ENCODE results near the gene THBS2. TPM values are rescaled to one million over a fixed set of nuclear protein-coding genes. Genes with fewer than 3 reads are reported as not detected.
"Not testable (repeated sequence)": the region's sequence is repeated elsewhere in the genome, so short reads cannot be mapped to it uniquely, and the experiment has no call there.

The THBS2 gene
- total RNA-seq, 1 experiment from 2014 or later = not detected

GRCh38 chr6:169200893-169201514 is 52.6 kb downstream of the THBS2 start:
- POLR2A ChIA-PET = no interaction called here
- no TSS peak for BruUV-seq (replicated peaks)

GRCh38 chr6:169199625-169200335 is 53.9 kb downstream of the THBS2 start:
- no peak for TF ChIP-seq CTCF (IDR thresholded peaks at IDR 0.05; ENCODE audit: unreplicated experiment)
- Mint-ChIP-seq H3K4me1 (ENCODE audit: insufficient read depth, unreplicated experiment) (peaks cover 1% of the 10 kb centered on the region), H3K27me3 (ENCODE audit: insufficient read depth, unreplicated experiment) (no peaks in the 10 kb centered on the region), H3K36me3 (ENCODE audit: insufficient read depth, unreplicated experiment) (no peaks in the 10 kb centered on the region), H3K27ac (ENCODE audit: low read depth, unreplicated experiment) (no peak overlapping the region), H3K4me3 (ENCODE audit: unreplicated experiment) (no peak overlapping the region), H3K9me3 (ENCODE audit: unreplicated experiment) (no peaks in the 10 kb centered on the region)
- intact Hi-C loops (cut with micrococcal nuclease) = no loop called here
- POLR2A ChIA-PET = no interaction called here
- BruUV-seq (replicated peaks) = no TSS peak
- no peak for DNase-seq (ENCODE audit: unreplicated experiment)
- CTCF ChIA-PET = no interaction called here

More at GRCh38 chr6:169200893-169201514, 52.6 kb downstream of the THBS2 start:
- TF ChIP-seq CTCF (IDR thresholded peaks at IDR 0.05; ENCODE audit: unreplicated experiment) = no peak
- Mint-ChIP-seq H3K27me3 (ENCODE audit: insufficient read depth, unreplicated experiment) (no peaks in the 10 kb centered on the region), H3K36me3 (ENCODE audit: insufficient read depth, unreplicated experiment) (no peaks in the 10 kb centered on the region), H3K9me3 (ENCODE audit: unreplicated experiment) (no peaks in the 10 kb centered on the region), H3K27ac (ENCODE audit: low read depth, unreplicated experiment) (no peak overlapping the region), H3K4me3 (ENCODE audit: unreplicated experiment) (no peak overlapping the region), H3K4me1 (ENCODE audit: insufficient read depth, unreplicated experiment) (no peaks in the 10 kb centered on the region)
- CTCF ChIA-PET = interaction anchor here (0.6 kb wide), 1 partner anchor 67 kb away, joined by 4 read pairs; no protein-coding TSS in a partner anchor
- DNase-seq (ENCODE audit: unreplicated experiment) = no peak
- intact Hi-C loops (cut with micrococcal nuclease) = no loop called here

GRCh38 chr6:169198885-169199284 is 54.8 kb downstream of the THBS2 start:
- BruUV-seq (replicated peaks) = no TSS peak
- Mint-ChIP-seq H3K27me3 (ENCODE audit: insufficient read depth, unreplicated experiment) (no peaks in the 10 kb centered on the region), H3K36me3 (ENCODE audit: insufficient read depth, unreplicated experiment) (no peaks in the 10 kb centered on the region), H3K4me3 (ENCODE audit: unreplicated experiment) (no peak overlapping the region), H3K9me3 (ENCODE audit: unreplicated experiment) (no peaks in the 10 kb centered on the region), H3K4me1 (ENCODE audit: insufficient read depth, unreplicated experiment) (peaks cover 6% of the 10 kb centered on the region), H3K27ac (ENCODE audit: low read depth, unreplicated experiment) (no peak overlapping the region)
- DNase-seq (ENCODE audit: unreplicated experiment) = no peak
- no peak for TF ChIP-seq CTCF (IDR thresholded peaks at IDR 0.05; ENCODE audit: unreplicated experiment)
- intact Hi-C loops (cut with micrococcal nuclease) = no loop called here
- POLR2A ChIA-PET = no interaction called here
- CTCF ChIA-PET = no interaction called here

GRCh38 chr6:169197929-169198328 is 55.7 kb downstream of the THBS2 start:
- H3K9me3 Mint-ChIP-seq (ENCODE audit: unreplicated experiment); BruUV-seq (replicated peaks); CTCF ChIA-PET; H3K4me1 Mint-ChIP-seq (ENCODE audit: insufficient read depth, unreplicated experiment); H3K27ac Mint-ChIP-seq (ENCODE audit: low read depth, unreplicated experiment); DNase-seq (ENCODE audit: unreplicated experiment); H3K27me3 Mint-ChIP-seq (ENCODE audit: insufficient read depth, unreplicated experiment); H3K4me3 Mint-ChIP-seq (ENCODE audit: unreplicated experiment); H3K36me3 Mint-ChIP-seq (ENCODE audit: insufficient read depth, unreplicated experiment); POLR2A ChIA-PET; intact Hi-C loops (cut with micrococcal nuclease): not testable (repeated sequence)

- DNase-seq (ENCODE audit: unreplicated experiment); H3K4me3 Mint-ChIP-seq (ENCODE audit: unreplicated experiment); BruUV-seq (replicated peaks); H3K4me1 Mint-ChIP-seq (ENCODE audit: insufficient read depth, unreplicated experiment); POLR2A ChIA-PET; H3K36me3 Mint-ChIP-seq (ENCODE audit: insufficient read depth, unreplicated experiment); intact Hi-C loops (cut with micrococcal nuclease); H3K27ac Mint-ChIP-seq (ENCODE audit: low read depth, unreplicated experiment); H3K9me3 Mint-ChIP-seq (ENCODE audit: unreplicated experiment); H3K27me3 Mint-ChIP-seq (ENCODE audit: insufficient read depth, unreplicated experiment); CTCF ChIA-PET: not testable (repeated sequence)
Observed at GRCh38 chr6:169196279-169196678, 57.4 kb downstream of the THBS2 start.
